Epithelial cell of prostate (primary cell): ENCODE results near the gene GNB1L.
"Not testable (repeated sequence)": the region's sequence is repeated elsewhere in the genome, so short reads cannot be mapped to it uniquely, and the experiment has no call there.

ENCODE experiments used
- DNase-seq: peaks from one replicate; pipeline ENCODE4 v3.0.0-alpha.2; 2011; ENCODE audit warnings: low read depth, low spot score
- H3K27ac ChIP-seq: fragments of 450-650 bp; 2 replicates; pipeline ENCODE4 v1.5.1; 2017; ENCODE audit warnings: mild to moderate bottlenecking

GNB1L gene

DNA sequence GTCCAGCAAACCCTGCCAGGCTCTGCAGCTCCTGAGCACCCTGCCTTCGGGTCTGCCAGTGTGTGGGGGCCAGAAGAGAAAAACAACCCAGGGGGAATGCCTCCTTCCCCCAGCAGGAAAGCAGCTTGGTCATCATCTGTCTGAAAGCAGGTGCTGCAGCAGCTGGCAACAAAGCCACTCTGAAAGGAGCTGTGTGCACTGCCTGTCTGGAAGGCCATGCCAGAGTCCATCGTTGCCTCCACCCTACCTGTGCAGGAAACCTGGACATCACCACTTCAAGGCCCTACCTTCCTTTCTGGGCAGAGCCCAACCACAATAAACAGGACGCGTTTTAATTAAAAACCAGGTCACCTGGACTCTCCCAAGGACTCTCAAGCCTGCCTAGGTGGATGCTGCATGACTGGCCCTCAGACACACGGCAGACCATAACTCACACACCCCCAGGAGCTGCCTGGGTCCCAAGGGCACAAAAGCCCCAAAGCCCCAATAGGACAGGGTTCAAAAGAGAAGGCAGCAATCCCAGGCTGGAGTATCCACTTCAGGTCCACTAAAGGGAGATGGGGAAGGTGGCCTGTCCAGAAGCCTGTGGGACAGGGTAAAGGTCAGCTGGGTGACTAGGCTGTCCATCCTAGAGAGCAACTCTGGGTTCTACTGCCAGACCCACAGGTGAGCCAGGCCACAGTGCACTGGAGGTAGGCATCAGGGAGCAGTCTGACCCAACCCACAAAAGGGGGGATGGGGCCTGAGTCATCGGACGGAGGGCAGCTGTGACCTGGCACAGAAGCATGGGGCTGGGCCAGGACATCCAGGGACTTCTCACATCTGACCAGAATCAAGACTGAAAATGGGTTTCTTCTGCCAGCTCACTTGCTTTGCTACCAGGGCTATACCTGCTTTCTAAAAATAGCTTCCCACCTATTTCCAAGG lies 6.1 kb downstream of the GNB1L start:
- DNase-seq, result no peak
- H3K27ac ChIP-seq, result peak overlapping the region; percentile 86

DNA sequence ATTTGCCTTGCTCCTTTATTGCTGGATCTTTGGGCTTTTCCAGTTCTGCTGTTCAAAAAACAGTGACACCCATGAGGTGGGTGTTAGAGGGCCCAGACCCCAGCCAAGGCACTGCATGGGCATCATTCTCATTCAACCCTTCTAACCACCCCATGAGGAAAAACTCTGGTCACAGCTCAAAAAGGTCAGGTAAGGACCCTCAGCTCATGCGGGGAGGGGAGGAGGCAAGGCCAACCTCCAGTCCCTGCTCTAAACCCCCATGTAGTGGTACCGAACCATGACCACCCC lies 7.4 kb downstream of the GNB1L start:
- no peak overlapping the region for H3K27ac ChIP-seq
- DNase-seq, result no peak

DNA sequence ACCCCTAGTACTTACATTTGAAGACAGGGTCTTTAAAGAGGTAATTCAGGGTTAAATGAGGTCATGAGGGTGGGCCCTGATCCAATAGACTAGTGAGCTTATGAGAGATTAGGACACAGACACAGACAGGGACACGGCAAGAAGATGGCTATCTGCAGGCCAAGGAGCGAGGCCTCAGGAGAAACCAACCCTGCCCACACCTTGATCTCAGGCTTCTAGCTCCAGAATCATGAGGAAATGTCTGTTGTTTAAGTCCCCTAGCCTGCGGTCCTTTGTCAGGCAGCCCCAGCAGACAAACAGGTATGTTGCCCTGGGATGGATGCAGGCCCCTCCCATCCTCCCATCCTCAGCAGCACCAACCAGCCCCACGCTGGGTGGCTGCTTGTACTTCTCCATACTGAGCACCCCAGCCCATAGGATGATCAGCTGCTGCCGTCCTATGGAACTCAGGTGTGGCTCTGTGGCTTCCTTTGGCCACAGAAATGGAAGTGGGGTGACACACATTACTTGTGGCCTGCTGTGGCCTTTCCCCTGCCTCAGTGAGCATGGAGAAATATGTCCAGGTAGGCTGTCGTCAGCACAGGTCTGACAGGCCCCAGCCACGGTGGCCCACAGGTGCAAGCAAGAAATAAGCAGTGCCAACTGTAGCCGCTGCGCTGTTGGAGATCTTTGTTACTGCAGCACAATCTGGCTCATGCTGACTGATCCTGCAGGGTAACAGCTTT lies 7.9 kb downstream of the GNB1L start:
- no peak overlapping the region for H3K27ac ChIP-seq
- no peak for DNase-seq

DNA sequence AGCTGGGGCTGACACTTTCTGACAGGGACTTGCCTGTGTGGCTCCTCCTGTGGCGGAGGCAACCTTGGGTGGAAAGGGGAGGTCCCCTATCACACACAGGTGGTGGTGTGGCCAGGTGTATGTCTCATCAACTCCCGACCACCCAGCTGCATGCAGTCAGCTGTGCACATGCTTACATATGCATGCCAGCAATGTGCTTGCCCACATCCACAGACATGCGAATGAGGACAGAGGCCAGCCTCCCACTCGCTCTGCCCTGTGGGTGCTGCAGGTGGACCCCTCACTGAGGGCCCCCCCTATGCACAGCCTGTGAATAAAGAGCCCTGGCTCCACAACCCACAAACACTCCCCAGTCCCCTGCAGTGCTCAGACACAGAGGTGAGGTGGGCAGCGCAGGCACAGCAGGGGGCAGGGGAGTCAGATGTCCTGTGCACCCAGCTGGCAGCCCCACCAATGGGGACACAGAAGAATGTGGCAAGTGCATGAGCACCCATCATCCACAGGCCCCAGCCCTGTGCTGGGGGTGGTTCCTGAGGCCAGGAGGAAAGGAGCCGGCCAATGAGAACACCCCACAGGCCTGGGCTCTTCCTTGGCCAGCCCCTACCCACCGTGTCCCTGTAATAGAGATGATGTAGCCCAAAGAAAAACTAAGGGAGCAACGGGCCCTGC lies 9.5 kb downstream of the GNB1L start:
- no peak for DNase-seq
- H3K27ac ChIP-seq, result peak overlapping the region; percentile 26

DNA sequence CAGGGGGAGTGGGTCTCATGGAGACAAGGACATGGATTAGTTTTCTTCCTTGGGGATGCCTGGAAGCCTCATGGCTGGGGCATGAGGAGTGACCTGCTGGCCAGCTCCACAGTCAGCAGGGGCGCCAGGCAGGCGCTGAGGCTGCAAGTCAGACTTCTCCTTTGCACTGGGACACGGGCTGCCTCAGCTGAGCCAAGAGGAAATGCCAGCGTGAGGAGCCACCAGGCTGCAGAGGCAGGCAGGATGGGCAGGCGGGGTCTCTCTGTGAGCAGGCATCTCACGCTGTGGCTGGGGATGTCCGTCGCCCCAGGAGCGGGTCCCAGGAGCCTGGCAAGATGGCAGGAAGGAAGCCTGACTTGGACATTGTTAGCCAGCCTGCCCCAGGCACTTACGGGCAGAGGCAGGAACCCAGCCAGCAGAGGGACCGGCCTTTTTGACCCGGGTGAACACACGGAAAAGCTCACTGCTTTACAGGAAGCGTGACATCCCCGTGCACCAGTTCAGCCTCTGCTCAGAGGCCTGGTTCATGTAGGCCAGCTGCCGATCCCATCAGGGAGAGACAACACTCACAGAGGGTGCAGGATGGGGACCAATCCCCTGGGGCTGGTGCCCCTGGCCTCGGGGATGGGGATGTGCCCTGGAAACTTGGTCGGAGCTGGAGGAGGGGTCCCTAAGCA lies 10.2 kb downstream of the GNB1L start:
- no peak for DNase-seq

DNA sequence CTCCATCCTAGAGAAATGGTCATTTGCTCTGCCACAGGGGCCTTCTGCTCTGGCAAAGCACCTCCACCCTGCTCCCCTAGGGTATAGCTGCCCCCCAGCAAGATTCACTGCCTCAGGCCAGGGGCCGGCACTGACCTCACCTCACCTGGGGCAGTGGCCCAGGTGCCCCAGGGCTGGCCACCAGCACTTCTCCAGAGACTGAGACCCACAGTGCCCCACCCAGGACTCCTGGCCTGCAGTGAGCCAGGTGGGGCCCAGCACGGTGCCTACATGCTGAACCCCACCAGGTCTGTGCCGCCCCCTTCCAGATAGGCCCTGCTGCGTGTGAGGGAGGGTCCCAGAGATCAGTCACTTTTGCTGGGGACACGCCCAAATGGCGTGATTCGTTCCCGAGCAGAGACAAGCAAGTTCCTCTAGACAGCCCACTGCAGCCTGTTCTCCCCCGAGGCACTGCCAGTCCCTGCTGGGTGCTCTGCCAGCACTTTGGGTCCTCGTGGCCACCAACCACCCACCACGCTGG lies 10.8 kb downstream of the GNB1L start:
- H3K27ac ChIP-seq, result peak overlapping the region; percentile 26
- no peak for DNase-seq

More for the DNA sequence above, 10.2 kb downstream of the GNB1L start:
- H3K27ac ChIP-seq, result peak overlapping the region; percentile 26

DNA sequence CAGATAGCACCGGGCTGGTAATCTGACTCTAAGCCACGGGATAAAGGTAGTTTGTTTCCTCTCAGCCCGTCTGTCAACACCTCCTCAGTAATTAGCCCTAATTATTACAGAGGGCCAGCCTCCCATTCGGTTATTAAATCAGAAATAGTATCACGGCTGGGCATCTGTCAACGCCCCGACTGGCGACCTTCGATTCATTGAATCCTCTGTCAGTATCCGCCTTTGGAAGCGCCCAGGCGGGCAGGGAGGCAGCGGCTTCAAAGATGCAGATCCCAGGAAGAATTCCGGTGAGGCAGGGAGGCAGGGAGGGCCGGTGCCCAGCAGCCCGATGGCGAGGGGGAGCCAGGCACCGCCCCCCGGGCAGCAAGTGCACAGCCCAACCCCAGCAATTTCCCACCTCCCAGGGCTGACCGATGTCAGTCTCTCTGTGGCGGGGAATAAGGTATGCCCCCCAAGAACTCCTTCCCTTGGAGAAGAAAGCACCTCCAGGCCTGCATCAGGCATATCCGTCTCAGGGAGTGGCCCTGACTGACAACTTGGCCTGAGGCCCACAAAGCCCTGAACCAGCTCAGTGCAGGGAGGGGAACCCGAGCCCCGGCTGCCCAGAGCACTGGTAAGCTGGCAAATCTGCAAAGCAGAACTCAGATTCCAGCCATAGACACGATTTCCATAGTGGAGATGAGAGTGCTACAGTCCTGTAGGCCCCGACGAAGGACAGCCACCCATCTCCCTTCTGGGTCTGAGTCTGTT lies 11.4 kb downstream of the GNB1L start:
- no peak overlapping the region for H3K27ac ChIP-seq
- DNase-seq, result no peak

DNA sequence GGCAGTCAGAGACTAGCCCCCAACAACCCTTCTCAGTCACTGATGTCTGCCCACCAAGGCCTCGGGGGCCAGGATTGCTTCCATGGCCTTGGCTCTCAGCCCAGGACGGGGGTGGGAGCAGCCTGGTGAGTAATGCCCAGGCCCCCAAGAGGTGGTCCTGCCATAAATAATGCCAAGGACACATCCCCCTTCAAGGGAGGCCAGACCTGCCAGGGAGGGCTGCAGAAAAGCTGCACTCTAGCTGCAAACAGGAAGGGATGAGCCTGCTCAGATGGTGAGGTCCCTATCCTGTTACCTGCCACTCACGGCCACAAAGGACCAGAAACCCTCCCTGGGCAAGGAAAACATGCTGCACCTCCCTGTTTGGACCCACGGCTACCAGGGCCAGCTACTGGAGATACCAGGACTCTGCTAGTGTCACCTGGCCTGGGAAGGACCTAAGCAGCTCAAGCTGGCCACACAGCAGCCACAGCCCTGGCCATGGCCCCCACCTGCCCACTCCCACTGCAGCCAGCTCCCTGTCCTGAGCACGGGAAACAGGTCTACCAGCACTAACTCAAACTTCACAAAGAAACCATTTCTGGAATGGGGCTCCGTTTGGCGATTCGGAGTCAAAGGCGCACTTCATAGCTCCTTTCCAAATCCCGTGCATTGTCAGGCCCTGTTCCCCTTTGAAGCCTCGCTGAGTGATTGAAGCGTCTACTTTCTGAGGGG lies 12.1 kb downstream of the GNB1L start:
- no peak overlapping the region for H3K27ac ChIP-seq
- DNase-seq, result no peak

DNA sequence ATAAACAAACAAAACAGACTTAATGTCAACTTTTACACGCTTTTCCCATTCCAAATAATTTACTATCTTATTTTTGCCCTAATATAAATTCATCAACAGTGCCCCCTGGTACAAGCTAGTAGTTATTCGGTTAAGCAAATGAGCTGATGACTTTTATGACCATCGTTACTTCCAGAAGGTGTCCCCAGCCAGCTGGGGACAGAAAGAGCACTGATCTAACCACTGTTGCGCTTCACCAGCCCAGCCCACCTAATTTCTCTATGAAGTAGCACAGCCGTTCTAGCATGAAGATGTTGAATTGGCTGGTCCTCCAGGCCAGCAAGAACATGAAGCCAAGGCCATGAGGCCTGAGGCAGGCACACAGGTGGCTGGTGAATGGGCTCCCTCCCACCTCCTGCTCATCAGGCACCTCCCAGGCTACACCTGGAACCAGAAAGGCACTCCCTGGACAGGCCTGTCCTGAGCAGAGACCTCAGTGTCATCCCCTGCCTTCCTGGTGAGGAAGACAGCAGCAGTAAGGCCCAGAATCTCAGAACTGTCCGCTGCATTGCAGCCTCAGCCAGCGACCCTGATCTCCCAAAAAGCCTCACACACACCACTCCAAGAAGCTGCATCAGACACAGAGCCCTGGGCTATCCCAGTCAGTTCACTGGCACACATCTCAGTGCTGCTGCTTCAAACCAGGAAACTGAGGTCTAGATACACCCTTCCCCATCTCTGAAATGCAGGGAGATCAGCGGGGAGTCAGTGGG lies 12.9 kb downstream of the GNB1L start:
- no peak overlapping the region for H3K27ac ChIP-seq
- no peak for DNase-seq

DNA sequence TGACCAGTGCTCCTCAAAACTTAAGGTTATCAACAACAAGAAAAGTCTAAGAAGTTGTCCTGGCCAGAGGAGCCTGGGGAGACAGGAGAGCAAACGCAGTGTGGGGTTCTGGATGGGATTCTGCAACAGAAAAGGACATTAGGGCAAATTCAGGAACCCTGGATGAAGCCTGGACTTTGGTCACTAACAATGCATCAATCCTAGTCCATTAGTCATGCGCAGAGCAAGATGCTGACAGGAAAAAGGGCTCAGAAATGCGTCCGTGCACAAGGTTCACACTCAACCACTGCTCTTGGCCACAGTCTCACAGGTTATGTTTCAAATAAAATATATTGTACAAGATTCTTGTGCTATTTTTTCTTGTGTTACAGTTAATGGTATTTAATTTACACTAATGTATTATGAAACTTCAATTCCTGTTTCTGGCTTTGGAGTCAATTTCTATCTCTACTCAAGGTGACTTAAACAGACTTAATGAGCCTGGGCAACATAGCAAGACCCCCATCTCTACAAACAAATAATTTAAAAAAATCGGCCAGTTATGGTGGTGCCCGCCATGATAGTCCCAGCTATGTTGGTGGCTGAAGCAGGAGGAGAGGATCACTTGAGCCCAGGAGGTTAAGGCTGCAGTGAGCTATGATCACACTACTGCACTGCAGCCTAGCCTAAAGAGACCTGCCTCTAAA lies 13.6 kb downstream of the GNB1L start:
- no peak overlapping the region for H3K27ac ChIP-seq
- DNase-seq, result no peak

DNA sequence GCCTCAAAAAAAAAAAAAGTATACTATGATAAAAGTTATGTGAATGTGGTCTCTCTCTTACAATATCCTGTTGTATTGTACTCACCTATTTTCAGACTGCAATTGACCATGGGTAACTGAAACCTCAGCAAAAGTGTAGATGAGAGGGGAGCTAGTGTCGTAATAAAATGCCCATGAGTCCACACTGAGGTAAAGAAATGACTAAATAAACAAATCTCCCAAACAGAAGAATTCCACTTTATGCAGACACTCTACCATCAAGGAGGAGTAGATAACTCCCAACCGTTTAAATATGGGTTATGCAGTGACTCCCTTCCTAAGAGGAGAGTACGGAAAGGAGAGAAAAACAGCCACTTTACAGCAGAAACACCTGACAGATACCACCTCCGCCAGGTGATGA lies 14.6 kb downstream of the GNB1L start:
- DNase-seq, result no peak
- no peak overlapping the region for H3K27ac ChIP-seq

DNA sequence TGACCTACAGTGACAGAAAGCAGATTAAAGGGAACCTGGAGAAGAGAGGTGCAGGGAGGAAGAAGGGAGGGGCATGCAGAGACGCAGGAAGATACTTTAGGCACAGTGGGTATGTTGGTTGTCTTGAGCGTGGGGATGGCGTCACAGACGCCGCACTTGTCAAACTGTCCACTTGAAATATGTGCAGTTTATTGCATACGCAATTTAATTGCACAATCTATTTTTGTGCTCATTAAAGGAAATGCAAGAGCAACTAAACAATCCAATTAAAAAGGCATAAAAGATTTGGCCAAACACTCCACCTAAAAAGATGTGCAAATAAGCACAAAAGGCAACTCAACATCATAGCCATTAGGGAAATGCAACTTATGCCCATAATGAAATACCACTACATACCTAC lies 16.8 kb downstream of the GNB1L start:
- no peak overlapping the region for H3K27ac ChIP-seq
- no peak for DNase-seq

DNA sequence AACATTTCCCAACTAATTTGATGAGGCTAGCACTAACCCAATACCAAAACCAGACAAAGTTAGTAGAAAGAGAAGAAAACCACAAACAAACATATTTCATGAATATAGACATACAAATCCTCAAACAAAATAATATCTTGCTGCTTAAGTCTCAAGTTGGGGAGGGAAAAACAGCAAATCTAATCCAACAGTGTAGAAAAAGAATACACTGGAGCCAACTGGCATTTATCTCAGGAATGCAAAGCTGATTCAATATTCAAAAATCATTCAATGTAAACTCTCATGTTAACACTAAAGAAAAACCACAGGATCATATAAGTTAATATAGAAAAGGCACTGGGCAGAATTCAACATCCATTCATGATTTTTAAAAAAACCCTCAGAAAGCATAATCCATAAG lies 18.2 kb downstream of the GNB1L start:
- H3K27ac ChIP-seq, result no peak overlapping the region
- DNase-seq, result no peak

DNA sequence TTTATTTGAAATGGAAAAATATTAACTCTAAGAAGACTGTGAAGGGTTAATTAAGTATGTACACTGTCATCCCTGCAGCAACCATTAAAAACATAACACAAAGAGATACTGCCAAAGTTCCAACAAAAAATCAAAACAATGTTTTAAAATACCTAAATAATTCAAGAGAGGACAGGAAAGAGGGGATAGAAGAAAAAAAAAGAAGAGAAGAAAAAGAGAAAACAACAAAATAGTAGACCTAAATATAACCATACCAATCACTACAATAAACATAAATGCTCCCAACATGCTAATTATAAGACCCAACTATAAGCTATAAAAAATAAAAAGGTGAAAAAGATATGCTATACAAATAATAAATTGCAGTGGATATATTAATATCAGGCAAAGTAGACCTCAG lies 20.1 kb downstream of the GNB1L start:
- DNase-seq, result no peak
- no peak overlapping the region for H3K27ac ChIP-seq

DNA sequence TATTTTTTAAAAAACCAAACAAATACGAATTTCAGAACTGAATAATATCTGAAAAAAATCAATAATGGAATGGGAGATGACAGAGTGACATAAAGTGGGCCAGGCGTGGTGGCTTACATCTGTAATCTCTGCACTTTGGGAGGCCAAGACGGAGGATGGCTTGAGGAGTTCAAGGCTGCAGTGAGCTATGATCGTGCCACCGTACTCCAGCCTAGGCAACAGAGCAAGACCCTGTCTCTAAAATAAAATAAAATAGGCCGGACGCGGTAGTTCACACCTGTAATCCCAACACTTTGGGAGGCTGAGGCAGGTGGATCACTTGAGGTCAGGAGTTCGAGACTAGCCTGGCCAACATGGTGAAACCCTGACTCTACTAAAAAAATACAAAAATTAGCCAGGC lies 21.3 kb downstream of the GNB1L start:
- DNase-seq, result not testable (repeated sequence)

DNA sequence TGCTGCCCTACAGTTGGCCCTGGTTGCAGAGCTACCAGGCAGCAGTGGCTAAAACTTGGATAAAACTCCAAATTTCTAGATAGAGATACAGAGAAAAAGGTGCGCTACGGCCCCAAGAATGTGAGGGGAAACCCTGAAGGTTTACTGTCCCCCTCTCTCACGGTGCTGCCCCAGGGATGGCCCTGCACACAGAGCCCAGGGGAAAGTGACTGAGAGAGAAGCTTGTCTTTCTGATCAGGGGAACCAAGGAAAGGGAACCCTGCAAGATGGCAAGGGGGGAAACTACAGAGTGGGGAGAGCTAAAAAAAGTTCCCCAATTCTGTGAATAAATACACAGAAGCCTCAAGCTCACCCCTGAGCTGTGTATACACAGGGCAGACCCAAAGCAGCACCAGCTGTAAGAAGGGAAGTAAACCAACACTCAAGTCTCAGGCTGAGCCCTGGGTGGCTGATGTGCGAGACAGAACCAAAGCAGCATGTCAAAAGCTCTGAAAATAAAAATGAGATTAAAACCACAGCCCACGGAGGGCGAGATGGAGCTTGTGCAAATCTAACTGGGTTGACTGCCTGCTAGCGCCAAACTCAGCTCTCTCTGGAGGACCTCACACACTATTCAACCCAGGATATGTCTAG lies 22.1 kb downstream of the GNB1L start:
- DNase-seq, result no peak
- H3K27ac ChIP-seq, result no peak overlapping the region

More for the DNA sequence above, 21.3 kb downstream of the GNB1L start:
- H3K27ac ChIP-seq, result not testable (repeated sequence)

DNA sequence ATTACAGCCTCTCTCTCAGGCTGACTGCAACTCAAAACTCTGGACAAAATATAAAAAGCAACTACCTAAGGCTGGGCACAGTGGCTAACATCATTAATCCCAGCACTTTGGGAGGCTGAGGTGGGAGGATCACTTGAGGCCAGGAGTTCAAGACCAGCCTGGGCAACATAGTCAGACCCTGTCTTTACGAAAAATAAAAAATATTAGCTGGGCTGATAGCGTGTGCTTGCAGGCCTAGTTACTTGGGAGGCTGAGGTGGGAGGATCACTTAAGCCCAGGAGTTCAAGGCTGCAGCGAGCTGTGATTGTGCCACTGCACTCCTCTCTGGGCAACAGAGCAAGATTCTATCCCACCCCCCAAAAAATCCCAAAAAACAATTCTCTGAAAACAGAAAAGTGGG lies 22.7 kb downstream of the GNB1L start:
- H3K27ac ChIP-seq, DNase-seq: not testable (repeated sequence)
